ENCODE data around the gene AQP12B. TPM values are rescaled to one million over a fixed set of nuclear protein-coding genes. Genes with fewer than 3 reads are reported as not detected.
A peak's percentile ranks its signal among the peaks of the same experiment; 100 is the strongest.

Gene AQP12B
- total RNA-seq, 3 donors from 2014 or later: 0.16 to 10.0 (median 3.9) TPM

DNA sequence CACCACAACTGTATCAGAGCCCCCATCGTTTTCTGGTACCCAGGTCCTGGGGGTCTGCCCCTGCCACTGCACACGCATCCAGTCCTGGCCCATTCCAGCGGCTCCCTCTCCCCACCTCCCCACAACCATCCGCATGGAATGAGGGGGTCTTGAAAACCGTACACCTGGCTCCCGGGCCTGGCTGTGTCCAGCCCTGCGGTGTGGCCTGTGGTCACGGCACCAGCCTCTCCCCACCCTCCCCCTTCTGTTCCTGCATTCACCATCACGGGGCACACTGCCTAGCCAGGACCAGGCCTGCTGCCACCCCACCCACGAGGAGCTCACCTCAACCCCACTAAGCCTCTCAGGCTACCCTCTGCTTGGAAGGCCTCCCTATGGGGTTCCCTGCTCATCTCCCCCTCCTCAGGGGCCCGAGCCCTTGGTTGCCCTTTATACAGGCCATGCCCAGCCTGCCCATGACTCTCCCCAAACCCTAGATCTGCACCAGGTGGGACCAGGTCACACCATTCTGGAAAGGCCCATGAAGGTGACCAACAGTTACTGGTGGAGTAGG is 46.0 kb downstream of the AQP12B start:
- Histone ChIP-seq H3K4me3 (no peak overlapping the region), H3K36me3 (ENCODE audit: low read depth) (no peaks in the 10 kb centered on the region), H3K9me3 (peaks cover 11% of the 10 kb centered on the region), H3K4me1 (ENCODE audit: low read depth) (no peaks in the 10 kb centered on the region)
- intact Hi-C loops (cut with DNase I, micrococcal nuclease): no loop called here
- peak in 1 of 3 donors; percentile 12 for DNase-seq
- no peak for TF ChIP-seq CTCF (IDR thresholded peaks at IDR 0.05)
- no peak for ATAC-seq

- DNase-seq (peak in 1 of 3 donors; percentile 14), ATAC-seq (peak; percentile 8)
- no peak overlapping the region for H3K4me3 ChIP-seq
- no peak for TF ChIP-seq CTCF (IDR thresholded peaks at IDR 0.05)
- H3K36me3 ChIP-seq (ENCODE audit: low read depth): no peaks in the 10 kb centered on the region
- intact Hi-C loops (cut with DNase I, micrococcal nuclease): no loop called here
- H3K9me3 ChIP-seq: peaks cover 11% of the 10 kb centered on the region
- H3K4me1 ChIP-seq (ENCODE audit: low read depth): no peaks in the 10 kb centered on the region
These were observed 46.6 kb downstream of the AQP12B start for GRCh38 chr2:240635998-240636547.

DNA sequence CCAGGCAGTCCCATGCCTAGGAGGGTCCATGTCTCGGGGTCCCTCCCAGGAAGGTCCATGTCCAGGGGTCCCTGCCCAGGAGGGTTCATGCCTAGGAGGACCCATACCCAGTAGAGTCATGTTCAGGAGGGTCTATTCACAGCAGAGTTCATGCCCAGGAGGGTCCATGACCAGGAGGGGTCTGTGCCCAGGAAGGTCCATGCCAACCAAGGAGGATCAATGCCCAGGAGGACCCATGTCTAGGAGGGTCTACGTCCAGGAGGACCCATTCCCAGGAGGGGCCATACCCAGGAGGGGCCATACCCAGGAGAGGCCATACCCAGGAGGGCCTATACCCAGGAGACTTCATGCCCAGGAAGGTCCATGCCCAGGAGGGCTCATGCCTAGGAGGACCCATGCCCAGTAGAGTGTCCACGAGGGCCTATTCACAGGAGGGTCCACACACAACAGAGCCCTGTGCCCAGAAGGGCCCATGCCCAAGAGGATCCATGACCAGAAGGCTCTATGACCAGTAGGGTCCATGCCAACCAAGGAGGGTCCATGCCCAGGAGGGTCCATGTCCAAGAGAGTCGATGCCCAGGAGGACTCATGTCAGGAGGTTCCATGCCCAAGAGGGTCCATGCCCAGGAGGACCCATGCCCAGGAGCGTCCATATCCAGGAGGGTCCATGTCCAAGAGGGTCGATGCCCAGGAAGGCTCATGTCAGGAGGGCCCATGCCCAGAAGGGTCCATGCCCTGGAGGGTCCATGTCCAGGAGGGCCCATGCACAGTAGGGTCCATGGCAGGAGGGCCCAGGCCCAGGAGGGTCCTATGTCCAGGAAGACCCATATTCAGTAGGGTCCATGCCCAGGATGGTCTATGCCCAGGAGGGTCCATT is 47.3 kb downstream of the AQP12B start:
- ATAC-seq (peak; percentile 7), DNase-seq (peak in 1 of 3 donors; percentile 14)
- intact Hi-C loops (cut with DNase I, micrococcal nuclease): no loop called here
- H3K4me3 ChIP-seq: no peak overlapping the region
- H3K9me3 ChIP-seq: peaks cover 11% of the 10 kb centered on the region
- no peak for TF ChIP-seq CTCF (IDR thresholded peaks at IDR 0.05)
- no peaks in the 10 kb centered on the region for H3K4me1 ChIP-seq (ENCODE audit: low read depth)
- no peaks in the 10 kb centered on the region for H3K36me3 ChIP-seq (ENCODE audit: low read depth)

GRCh38 chr2:240632306-240632721 is 50.4 kb downstream of the AQP12B start:
- TF ChIP-seq CTCF (IDR thresholded peaks at IDR 0.05): no peak
- H3K4me1 ChIP-seq (ENCODE audit: low read depth): no peaks in the 10 kb centered on the region
- H3K9me3 ChIP-seq: peaks cover 11% of the 10 kb centered on the region
- intact Hi-C loops (cut with DNase I, micrococcal nuclease): no loop called here
- no peak overlapping the region for H3K4me3 ChIP-seq
- H3K36me3 ChIP-seq (ENCODE audit: low read depth): no peaks in the 10 kb centered on the region
- DNase-seq: peak in 1 of 3 donors; percentile 19
- ATAC-seq: no peak

- no peak overlapping the region for H3K4me3 ChIP-seq
- no peak for TF ChIP-seq CTCF (IDR thresholded peaks at IDR 0.05)
- no peak for ATAC-seq
- no peaks in the 10 kb centered on the region for H3K36me3 ChIP-seq (ENCODE audit: low read depth)
- peak in 1 of 3 donors; percentile 19 for DNase-seq
- peaks cover 11% of the 10 kb centered on the region for H3K9me3 ChIP-seq
- intact Hi-C loops (cut with DNase I, micrococcal nuclease): no loop called here
- no peaks in the 10 kb centered on the region for H3K4me1 ChIP-seq (ENCODE audit: low read depth)
These were observed 51.0 kb downstream of the AQP12B start for GRCh38 chr2:240631548-240632305.

Data from mucosa of descending colon (tissue), 3 donors.